ENCODE results near the gene LRP1.
A peak's percentile ranks its signal among the peaks of the same experiment; 100 is the strongest.
"Not testable (repeated sequence)": the region's sequence is repeated elsewhere in the genome, so short reads cannot be mapped to it uniquely, and the experiment has no call there.

Gene LRP1

GRCh38 chr12:57112492-57113294 is 15.6 kb upstream of the LRP1 start:
- no peak for DNase-seq

GRCh38 chr12:57116580-57117281 is 11.6 kb upstream of the LRP1 start:
- no peak for DNase-seq

GRCh38 chr12:57118711-57119271 is 9.5 kb upstream of the LRP1 start:
- no peak for DNase-seq

- DNase-seq = no peak
Observed at GRCh38 chr12:57119294-57120085, 8.8 kb upstream of the LRP1 start.

- not testable (repeated sequence) for DNase-seq
Observed at GRCh38 chr12:57120718-57121117, 7.6 kb upstream of the LRP1 start.

GRCh38 chr12:57123813-57124212 is 4.5 kb upstream of the LRP1 start:
- no peak for DNase-seq

GRCh38 chr12:57124261-57124877 is 3.9 kb upstream of the LRP1 start:
- peak; percentile 85 for DNase-seq

GRCh38 chr12:57126061-57126460 is 2.2 kb upstream of the LRP1 start:
- no peak for DNase-seq

- DNase-seq = peak; percentile 74
Observed at GRCh38 chr12:57126561-57126960, 1.7 kb upstream of the LRP1 start.

GRCh38 chr12:57127101-57127725 is 1.1 kb upstream of the LRP1 start:
- DNase-seq = peak; percentile 62

GRCh38 chr12:57128519-57129247 is 400 bp downstream of the LRP1 start:
- DNase-seq = no peak

- no peak for DNase-seq
Observed at GRCh38 chr12:57129321-57129842, 1.1 kb downstream of the LRP1 start.

- no peak for DNase-seq
Observed at GRCh38 chr12:57129889-57130288, 1.6 kb downstream of the LRP1 start.

GRCh38 chr12:57130941-57131340 is 2.7 kb downstream of the LRP1 start:
- no peak for DNase-seq

- DNase-seq = no peak
Observed at GRCh38 chr12:57131896-57132744, 3.8 kb downstream of the LRP1 start.

GRCh38 chr12:57133013-57133569 is 4.8 kb downstream of the LRP1 start:
- DNase-seq = no peak

GRCh38 chr12:57133916-57134315 is 5.6 kb downstream of the LRP1 start:
- no peak for DNase-seq

GRCh38 chr12:57134949-57135348 is 6.7 kb downstream of the LRP1 start:
- DNase-seq = no peak

- no peak for DNase-seq
Observed at GRCh38 chr12:57135527-57136326, 7.4 kb downstream of the LRP1 start.

Data from NCI-H2171 treated with DMSO at 0.1 percent for 48 hours (cell line).